GM12872 (cell line): Measurements from ENCODE around the gene KLF13.

Source experiments
- TF ChIP-seq, protein P1 (sequence below): IDR thresholded peaks from 3 replicates; pipeline ENCODE4 v1.5.1; 2011; ENCODE audit warnings: low read depth, mild to moderate bottlenecking, low read length, moderate library complexity; ENCODE audit not compliant: insufficient read depth

The KLF13 gene

DNA sequence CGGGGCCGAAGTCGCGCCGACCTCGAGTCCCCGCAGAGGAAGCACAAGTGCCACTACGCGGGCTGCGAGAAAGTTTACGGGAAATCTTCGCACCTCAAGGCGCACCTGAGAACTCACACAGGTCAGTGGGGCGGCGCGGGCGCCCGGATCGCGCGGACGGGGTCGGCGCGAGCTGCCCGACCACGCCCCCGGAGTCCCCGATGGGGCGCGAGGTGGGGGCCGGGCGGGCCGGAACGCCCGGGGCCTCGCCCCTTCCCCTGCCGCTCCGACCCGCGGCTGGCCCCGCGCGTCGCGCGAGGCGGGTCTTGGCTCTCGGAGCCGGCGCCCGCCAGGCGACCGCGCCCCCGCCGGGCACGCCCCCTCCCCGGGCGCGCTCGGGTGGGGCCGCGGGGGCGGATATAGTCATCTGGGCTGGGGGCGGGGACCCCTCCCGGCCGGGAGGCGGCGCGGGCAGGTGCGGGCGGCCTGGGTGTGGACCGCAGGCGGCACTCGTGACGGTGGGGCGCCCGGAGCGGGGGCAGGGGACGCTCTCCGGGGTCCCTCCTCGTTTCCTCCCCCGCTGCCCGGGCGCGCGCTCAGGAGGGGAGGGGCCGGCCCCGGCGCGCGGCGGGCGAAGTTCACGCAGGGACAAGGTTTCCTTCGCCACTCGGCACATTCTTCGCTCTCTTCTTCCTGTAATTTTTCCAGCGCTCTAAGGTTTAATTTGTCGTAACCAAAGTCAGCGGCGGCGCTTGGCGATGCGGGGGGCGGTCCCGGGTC lies 1.2 kb downstream of the KLF13 start:
- TF ChIP-seq, protein P1, sequence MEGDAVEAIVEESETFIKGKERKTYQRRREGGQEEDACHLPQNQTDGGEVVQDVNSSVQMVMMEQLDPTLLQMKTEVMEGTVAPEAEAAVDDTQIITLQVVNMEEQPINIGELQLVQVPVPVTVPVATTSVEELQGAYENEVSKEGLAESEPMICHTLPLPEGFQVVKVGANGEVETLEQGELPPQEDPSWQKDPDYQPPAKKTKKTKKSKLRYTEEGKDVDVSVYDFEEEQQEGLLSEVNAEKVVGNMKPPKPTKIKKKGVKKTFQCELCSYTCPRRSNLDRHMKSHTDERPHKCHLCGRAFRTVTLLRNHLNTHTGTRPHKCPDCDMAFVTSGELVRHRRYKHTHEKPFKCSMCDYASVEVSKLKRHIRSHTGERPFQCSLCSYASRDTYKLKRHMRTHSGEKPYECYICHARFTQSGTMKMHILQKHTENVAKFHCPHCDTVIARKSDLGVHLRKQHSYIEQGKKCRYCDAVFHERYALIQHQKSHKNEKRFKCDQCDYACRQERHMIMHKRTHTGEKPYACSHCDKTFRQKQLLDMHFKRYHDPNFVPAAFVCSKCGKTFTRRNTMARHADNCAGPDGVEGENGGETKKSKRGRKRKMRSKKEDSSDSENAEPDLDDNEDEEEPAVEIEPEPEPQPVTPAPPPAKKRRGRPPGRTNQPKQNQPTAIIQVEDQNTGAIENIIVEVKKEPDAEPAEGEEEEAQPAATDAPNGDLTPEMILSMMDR, result no peak

- TF ChIP-seq, protein P1, result no peak
Observed at GRCh38 chr15:31328428-31328968, 1.9 kb downstream of the KLF13 start.

DNA sequence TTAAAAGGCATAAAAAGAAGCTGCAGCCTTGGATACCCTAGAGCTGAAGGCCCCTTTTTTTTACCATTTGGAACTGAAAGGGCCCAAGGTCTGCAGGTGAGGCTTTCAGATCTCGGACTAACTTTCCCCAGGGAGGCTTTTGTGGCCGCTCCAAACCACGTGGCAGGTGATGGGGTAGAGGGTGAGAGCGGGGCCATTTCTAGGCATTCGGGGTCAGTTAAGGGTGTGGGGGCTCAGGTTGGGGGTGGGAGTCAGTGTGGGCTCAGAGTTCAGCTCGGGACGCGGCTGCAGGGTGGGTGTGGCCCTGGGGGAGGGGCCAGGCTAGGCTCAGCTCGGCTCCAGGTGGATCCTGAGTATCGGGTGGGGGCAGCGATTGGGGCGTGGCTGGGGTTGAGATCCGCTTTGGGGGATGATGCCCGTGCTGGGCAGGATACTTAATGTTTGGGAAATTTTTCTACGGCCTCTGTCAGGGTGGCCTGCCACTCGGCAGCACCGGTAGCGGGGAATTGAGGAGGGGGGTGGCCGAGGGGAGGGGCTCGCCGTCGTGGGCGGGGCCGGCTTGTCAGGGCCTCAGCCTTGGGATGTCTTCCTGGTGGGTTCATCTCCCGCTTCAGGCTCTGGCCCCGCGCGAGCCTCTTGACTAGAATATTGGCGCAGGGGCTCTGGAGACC lies 2.5 kb downstream of the KLF13 start:
- TF ChIP-seq, protein P1, result no peak

DNA sequence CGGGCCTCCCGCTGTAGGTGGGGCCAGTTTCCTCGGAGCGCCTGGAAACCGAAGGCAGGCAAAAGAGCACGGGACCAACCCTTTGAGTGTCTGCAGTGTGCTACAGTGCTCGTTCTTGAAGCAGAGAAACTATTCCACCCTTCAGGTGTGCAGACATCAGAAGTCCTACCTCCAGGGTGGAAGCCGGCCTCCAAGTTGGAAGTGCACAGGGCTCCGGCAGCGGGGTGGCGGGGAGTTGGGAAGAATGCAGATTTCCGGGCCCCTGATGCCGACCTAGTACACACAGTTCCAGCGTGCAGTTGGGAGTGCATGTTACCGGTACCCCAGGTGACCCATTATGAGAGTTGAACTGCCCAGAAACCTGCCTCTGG lies 3.0 kb downstream of the KLF13 start:
- TF ChIP-seq, protein P1, result no peak

GRCh38 chr15:31330111-31330785 lies 3.6 kb downstream of the KLF13 start:
- TF ChIP-seq, protein P1, result no peak

DNA sequence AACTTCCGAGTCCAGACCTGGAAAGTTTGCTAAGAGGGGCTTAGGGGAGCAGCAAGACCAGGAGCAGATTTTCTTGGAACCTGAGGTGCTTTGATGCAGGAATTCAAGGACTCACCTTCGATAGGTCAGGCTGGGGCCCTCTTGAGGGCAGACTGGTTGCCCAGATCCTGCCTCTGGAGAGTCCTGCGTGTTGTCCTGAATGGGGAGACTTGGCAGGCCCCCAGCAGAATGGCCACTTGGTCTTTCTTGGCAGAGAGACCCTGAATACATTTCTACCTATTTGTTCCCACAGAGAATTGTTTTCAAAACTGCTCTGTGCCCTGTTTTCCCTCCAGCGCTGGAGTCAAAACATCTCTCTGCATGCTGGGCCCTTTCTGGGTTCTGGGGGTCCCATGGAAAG lies 4.2 kb downstream of the KLF13 start:
- TF ChIP-seq, protein P1, result no peak

DNA sequence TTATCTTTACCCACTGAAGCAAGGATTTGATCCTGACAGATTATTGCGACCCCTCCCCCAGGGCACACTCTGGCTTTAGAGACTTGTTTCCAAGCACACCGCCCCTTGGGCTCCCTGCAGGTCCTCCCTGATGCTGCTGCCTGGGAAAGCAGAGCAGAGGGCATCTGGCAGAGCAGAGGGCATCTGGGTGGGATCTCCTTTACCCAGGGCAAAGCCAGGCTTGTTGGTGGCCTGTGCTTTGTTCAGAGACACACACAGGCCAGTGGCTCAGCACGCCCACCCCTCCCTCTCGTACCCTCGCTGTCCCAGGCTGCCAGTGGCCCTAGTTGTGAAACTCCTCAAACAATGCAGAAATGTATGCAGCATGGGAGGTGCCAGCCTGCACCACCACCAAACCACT lies 4.8 kb downstream of the KLF13 start:
- TF ChIP-seq, protein P1, result no peak
